OCI-LY3 (cell line): ENCODE data around the gene TMCC3.

ENCODE experiments used
- H2AFZ ChIP-seq: fragments of 200-600, 300-600 bp; shearing (Covaris generic); 2 replicates; pipeline ENCODE4 v1.6.0; 2014; ENCODE audit warnings: antibody characterized with exemption, low read depth, low read length
- H3K27ac ChIP-seq: fragments of 200-600, 300-600 bp; sonication (generic); 2 replicates; pipeline ENCODE4 v1.5.1; 2014; ENCODE audit warnings: mild to moderate bottlenecking, low read length, moderate library complexity, mixed read lengths
- H3K27me3 ChIP-seq: fragments of 200-600, 300-600 bp; sonication (generic); 2 replicates; pipeline ENCODE4 v1.6.1; 2014; ENCODE audit warnings: low read depth, low read length, mixed read lengths
- H3K36me3 ChIP-seq: fragments of 200-600, 300-600 bp; sonication (generic); replicated peaks from 2 replicates; pipeline ENCODE3; 2014; ENCODE audit warnings: low read depth, low read length, mixed read lengths
- H3K4me1 ChIP-seq: fragments of 300-600, 200-600 bp; sonication (generic); 2 replicates; pipeline ENCODE4 v1.6.1; 2014; ENCODE audit warnings: low read length, mixed read lengths
- H3K4me2 ChIP-seq: fragments of 200-600, 300-600 bp; sonication (generic); 2 replicates; pipeline ENCODE4 v1.6.1; 2014; ENCODE audit warnings: low read length, mixed read lengths
- H3K4me3 ChIP-seq: fragments of 300-600, 200-600 bp; sonication (generic); 2 replicates; pipeline ENCODE4 v1.5.1; 2014; ENCODE audit warnings: antibody characterized with exemption, mild to moderate bottlenecking, low read length, moderate library complexity
- H3K79me2 ChIP-seq: fragments of 300-600, 200-600 bp; shearing (Covaris generic); 2 replicates; pipeline ENCODE4 v1.6.1; 2014; ENCODE audit warnings: mild to moderate bottlenecking, low read length, mixed read lengths
- H3K9ac ChIP-seq: fragments of 300-600, 200-600 bp; shearing (Covaris generic); 2 replicates; pipeline ENCODE4 v1.6.0; 2014; ENCODE audit warnings: mild to moderate bottlenecking, low read length, moderate library complexity
- H3K9me3 ChIP-seq: fragments of 200-600, 300-600 bp; shearing (Covaris generic); 2 replicates; pipeline ENCODE4 v1.6.1; 2014; ENCODE audit warnings: low read length, mixed read lengths; ENCODE audit not compliant: insufficient read depth
- H4K20me1 ChIP-seq: fragments of 200-600, 300-600 bp; sonication (generic); 2 replicates; pipeline ENCODE4 v1.6.1; 2016; ENCODE audit warnings: low read length, mixed read lengths; ENCODE audit not compliant: insufficient read depth
- EZH2phosphoT487 ChIP-seq: fragments of 200-600 bp; shearing (Covaris generic); IDR thresholded peaks from 2 replicates; pipeline ENCODE4 v1.6.1; 2018; ENCODE audit warnings: antibody characterized with exemption, mixed run types, low read depth
- TF ChIP-seq, protein P1 (sequence below): fragments of 200-600, 300-600 bp; sonication (generic); IDR thresholded peaks from 2 replicates; pipeline ENCODE4 v1.5.1; 2014; ENCODE audit warnings: antibody characterized with exemption, low read length, low read depth

TMCC3 gene

DNA sequence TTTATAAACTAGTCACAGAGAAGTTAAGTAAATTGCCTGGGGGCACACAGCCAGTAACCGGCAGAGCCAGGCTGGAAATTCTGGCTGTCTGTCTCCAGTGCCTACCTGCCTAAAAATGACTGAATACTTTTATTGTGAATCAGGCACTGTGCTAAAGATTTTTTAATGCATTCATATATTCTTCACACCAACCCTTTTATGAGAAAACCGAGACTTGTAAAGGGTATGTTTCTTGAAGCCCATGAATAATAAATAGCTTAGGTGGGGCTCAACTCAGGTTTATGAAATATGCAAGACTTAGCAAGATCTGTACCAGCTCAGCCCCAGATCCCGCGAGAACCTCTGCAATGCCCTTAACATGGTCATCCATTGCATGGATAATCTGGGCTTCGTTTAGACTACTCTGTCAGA lies 60.8 kb downstream of the TMCC3 start:
- Histone ChIP-seq H3K9ac (no peak overlapping the region), H3K27ac (no peak overlapping the region), H3K4me1 (peaks cover 3% of the 10 kb centered on the region; the same call in 1 of the 2 replicates), H3K4me3 (no peak overlapping the region), H3K36me3 (no peaks in the 10 kb centered on the region), H3K4me2 (no peak overlapping the region), H3K79me2 (no peaks in the 10 kb centered on the region), H4K20me1 (no peaks in the 10 kb centered on the region), H2AFZ (no peak overlapping the region), H3K9me3 (no peaks in the 10 kb centered on the region), H3K27me3 (no peaks in the 10 kb centered on the region)
- TF ChIP-seq EZH2phosphoT487, result no peak
- TF ChIP-seq, protein P1, sequence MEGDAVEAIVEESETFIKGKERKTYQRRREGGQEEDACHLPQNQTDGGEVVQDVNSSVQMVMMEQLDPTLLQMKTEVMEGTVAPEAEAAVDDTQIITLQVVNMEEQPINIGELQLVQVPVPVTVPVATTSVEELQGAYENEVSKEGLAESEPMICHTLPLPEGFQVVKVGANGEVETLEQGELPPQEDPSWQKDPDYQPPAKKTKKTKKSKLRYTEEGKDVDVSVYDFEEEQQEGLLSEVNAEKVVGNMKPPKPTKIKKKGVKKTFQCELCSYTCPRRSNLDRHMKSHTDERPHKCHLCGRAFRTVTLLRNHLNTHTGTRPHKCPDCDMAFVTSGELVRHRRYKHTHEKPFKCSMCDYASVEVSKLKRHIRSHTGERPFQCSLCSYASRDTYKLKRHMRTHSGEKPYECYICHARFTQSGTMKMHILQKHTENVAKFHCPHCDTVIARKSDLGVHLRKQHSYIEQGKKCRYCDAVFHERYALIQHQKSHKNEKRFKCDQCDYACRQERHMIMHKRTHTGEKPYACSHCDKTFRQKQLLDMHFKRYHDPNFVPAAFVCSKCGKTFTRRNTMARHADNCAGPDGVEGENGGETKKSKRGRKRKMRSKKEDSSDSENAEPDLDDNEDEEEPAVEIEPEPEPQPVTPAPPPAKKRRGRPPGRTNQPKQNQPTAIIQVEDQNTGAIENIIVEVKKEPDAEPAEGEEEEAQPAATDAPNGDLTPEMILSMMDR, result no peak

DNA sequence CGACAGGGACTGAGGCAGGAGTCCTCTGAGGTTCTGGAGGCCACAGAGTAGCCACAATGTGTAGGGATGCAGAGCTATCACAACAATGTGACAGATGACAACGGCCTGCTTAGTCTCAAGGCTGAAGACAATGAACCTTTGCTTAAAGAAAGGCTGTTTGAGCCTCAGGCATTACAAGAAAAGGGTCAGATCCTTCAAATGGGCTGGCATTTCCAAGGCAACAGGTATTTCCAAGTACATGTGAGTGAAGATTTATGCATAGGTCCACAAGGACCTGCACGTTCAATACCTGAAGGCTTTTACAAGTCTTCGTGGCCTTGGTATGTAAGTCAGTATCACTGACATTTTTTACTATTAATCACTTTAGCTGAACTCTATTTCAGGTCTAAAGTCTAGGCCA lies 62.0 kb downstream of the TMCC3 start:
- Histone ChIP-seq H3K4me2 (no peak overlapping the region), H3K27ac (no peak overlapping the region), H3K9me3 (no peaks in the 10 kb centered on the region), H3K27me3 (no peaks in the 10 kb centered on the region), H2AFZ (no peak overlapping the region), H3K4me1 (no peaks in the 10 kb centered on the region), H4K20me1 (no peaks in the 10 kb centered on the region), H3K4me3 (no peak overlapping the region), H3K79me2 (no peaks in the 10 kb centered on the region), H3K9ac (no peak overlapping the region), H3K36me3 (no peaks in the 10 kb centered on the region)
- TF ChIP-seq EZH2phosphoT487, result no peak
- TF ChIP-seq, protein P1, result no peak

DNA sequence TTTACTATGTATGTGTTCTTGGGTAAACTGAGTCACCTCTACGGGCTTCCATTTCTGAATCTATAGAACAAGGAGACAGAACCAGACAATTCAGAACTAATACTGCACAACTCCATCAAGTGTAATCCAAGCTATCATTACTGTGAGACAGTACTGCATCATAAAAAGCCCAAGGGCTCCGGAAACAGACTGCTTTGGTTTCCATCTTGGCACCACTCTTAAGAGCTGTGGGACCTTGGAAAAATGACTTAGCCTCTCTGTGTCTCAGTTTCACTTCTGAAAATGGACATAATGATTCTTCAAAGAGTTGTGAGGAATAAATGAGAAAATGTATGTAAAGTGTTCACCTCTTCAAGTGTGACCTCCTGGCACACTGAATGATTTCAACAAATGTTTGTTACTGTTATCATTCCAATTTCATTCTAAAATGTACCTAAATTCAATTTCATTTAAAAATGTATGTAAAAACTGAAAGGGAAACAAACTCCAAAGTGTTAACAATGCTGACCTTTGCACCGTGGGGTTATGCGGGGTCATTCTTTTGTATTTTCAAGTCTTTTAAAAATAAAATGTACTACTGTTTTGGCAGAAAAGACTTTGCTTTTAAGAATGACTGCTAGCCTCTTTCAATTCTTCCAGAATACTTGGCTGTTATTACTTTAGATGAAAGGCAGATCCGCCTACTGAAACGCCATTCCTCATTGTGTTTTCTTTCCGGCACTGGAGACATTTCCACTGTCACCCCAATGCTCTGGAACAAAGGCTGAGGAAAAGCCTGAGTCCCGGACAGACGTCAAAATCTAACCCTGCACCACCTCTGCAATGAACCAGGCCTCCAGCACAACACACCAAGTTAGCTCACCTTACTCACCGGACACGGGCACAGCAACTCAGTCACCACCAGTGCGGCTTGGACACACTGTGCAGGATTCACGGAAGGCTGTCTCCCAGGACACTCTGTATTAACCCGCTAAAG lies 62.8 kb downstream of the TMCC3 start:
- no peak overlapping the region for H2AFZ ChIP-seq
- H3K27ac ChIP-seq, result no peak overlapping the region
- no peaks in the 10 kb centered on the region for H3K79me2 ChIP-seq
- H3K9ac ChIP-seq, result no peak overlapping the region
- H3K4me2 ChIP-seq, result no peak overlapping the region
- no peaks in the 10 kb centered on the region for H4K20me1 ChIP-seq
- no peak for TF ChIP-seq EZH2phosphoT487
- TF ChIP-seq, protein P1, result no peak
- H3K9me3 ChIP-seq, result no peaks in the 10 kb centered on the region
- H3K27me3 ChIP-seq, result no peaks in the 10 kb centered on the region
- H3K4me3 ChIP-seq, result no peak overlapping the region
- no peaks in the 10 kb centered on the region for H3K36me3 ChIP-seq
- no peaks in the 10 kb centered on the region for H3K4me1 ChIP-seq

DNA sequence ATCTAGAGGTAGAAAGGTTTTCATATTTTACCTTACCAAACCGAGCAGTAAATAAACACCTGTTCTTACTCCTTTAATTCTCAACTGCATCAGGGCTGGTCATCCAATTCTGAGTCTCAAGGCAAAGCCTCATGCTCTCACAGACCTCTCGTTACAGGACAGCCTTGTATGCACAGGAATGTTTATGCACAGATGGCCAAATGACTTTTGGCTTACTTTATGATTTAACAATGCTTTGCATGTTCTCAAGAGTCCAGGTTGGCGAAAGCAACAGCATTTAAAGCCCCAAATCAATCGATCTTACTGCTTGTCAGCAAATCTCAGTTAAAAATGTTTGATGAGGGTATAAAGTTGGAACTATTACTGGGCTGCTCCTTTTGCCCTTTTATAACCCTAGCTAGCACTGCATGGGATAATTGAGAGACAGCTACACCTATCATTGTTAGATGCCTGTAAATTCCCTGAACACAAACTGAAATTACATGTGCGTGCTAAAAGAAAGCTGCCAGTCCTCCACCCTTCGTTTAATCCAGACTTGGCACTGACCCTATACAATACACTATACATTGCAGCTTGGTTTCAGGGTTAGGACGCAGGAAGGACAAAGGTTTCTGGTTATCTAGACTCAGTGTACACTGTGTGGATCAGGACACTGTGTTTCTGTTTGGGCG lies 63.6 kb downstream of the TMCC3 start:
- H3K4me3 ChIP-seq, result no peak overlapping the region
- no peaks in the 10 kb centered on the region for H3K4me1 ChIP-seq
- H3K36me3 ChIP-seq, result no peaks in the 10 kb centered on the region
- no peak overlapping the region for H3K9ac ChIP-seq
- H3K79me2 ChIP-seq, result no peaks in the 10 kb centered on the region
- H4K20me1 ChIP-seq, result no peaks in the 10 kb centered on the region
- no peak overlapping the region for H2AFZ ChIP-seq
- no peaks in the 10 kb centered on the region for H3K9me3 ChIP-seq
- no peak overlapping the region for H3K4me2 ChIP-seq
- H3K27me3 ChIP-seq, result no peaks in the 10 kb centered on the region
- no peak overlapping the region for H3K27ac ChIP-seq
- TF ChIP-seq EZH2phosphoT487, result no peak
- TF ChIP-seq, protein P1, result no peak
